ENCODE measurements around the gene PHF12.

GRCh38 chr17:28917465-28917864, 33.9 kb downstream of the PHF12 start:
- TF ChIP-seq CTCF (IDR thresholded peaks at IDR 0.05) (no peak), POLR2AphosphoS5 (IDR thresholded peaks at IDR 0.05) (no peak), EP300 (IDR thresholded peaks at IDR 0.05) (no peak), POLR2A (IDR thresholded peaks at IDR 0.05) (no peak)

Measured in upper lobe of left lung (tissue), 4 donors.